HEK293T (cell line): ENCODE results near the gene CLEC16A.

Source experiments
- CTCF ChIA-PET: fragments of 350-600 bp; formaldehyde crosslinking; extraction: SDS; loops from one replicate; lab custom pipeline; 2021; ENCODE audit warnings: antibody characterized with exemption, inconsistent platforms; lab: Yijun Ruan, JAX
- POLR2A ChIA-PET: fragments of 350-600 bp; formaldehyde crosslinking; extraction: SDS; loops from one replicate; lab custom pipeline; 2020; ENCODE audit warnings: antibody characterized with exemption, inconsistent platforms; lab: Yijun Ruan, JAX
- DNase-seq: peaks from one replicate; pipeline ENCODE4 v3.0.0; 2012; ENCODE audit warnings: mixed read lengths; ENCODE audit errors: extremely low spot score
- ARNT ChIP-seq: fragments of 450-650 bp; IDR thresholded peaks from 2 replicates; pipeline ENCODE4 v1.6.1; 2017; ENCODE audit warnings: mild to moderate bottlenecking
- BHLHE40 ChIP-seq: fragments of 450-650 bp; IDR thresholded peaks from 2 replicates; pipeline ENCODE4 v1.6.1; 2016; ENCODE audit warnings: mild to moderate bottlenecking, moderate library complexity, borderline replicate concordance
- CTBP1 ChIP-seq: fragments of 450-650 bp; IDR thresholded peaks from 2 replicates; pipeline ENCODE4 v1.6.1; 2016; ENCODE audit warnings: borderline replicate concordance
- ELF4 ChIP-seq: fragments of 450-650 bp; IDR thresholded peaks from 2 replicates; pipeline ENCODE4 v1.6.1; 2017; ENCODE audit warnings: antibody characterized with exemption
- FOXA1 ChIP-seq: fragments of 450-650 bp; IDR thresholded peaks from 2 replicates; pipeline ENCODE4 v1.6.1; 2016; ENCODE audit warnings: mild to moderate bottlenecking
- FOXK2 ChIP-seq: fragments of 450-650 bp; IDR thresholded peaks from 2 replicates; pipeline ENCODE4 v1.6.1; 2016; ENCODE audit warnings: mild to moderate bottlenecking
- FOXM1 ChIP-seq: fragments of 450-650 bp; IDR thresholded peaks from 2 replicates; pipeline ENCODE4 v1.6.1; 2017; ENCODE audit warnings: mild to moderate bottlenecking, borderline replicate concordance
- HDGF ChIP-seq: fragments of 450-650 bp; IDR thresholded peaks from 2 replicates; pipeline ENCODE4 v1.6.1; 2017; ENCODE audit warnings: antibody characterized with exemption, borderline replicate concordance
- L3MBTL2 ChIP-seq: fragments of 450-650 bp; conservative IDR thresholded peaks from 2 replicates; pipeline ENCODE4 v1.6.1; 2016; ENCODE audit warnings: mild to moderate bottlenecking
- LEF1 ChIP-seq: fragments of 450-650 bp; IDR thresholded peaks from 2 replicates; pipeline ENCODE4 v1.6.1; 2017; ENCODE audit warnings: mild to moderate bottlenecking, borderline replicate concordance
- NFRKB ChIP-seq: fragments of 450-650 bp; IDR thresholded peaks from 2 replicates; pipeline ENCODE4 v1.6.1; 2016; ENCODE audit warnings: mild to moderate bottlenecking, moderate library complexity
- SP1 ChIP-seq: fragments of 450-650 bp; IDR thresholded peaks from 2 replicates; pipeline ENCODE4 v1.6.1; 2017
- SUZ12 ChIP-seq: fragments of 450-650 bp; IDR thresholded peaks from 2 replicates; pipeline ENCODE4 v1.6.1; 2016; ENCODE audit warnings: mild to moderate bottlenecking
- TARDBP ChIP-seq: fragments of 450-650 bp; IDR thresholded peaks from 2 replicates; pipeline ENCODE4 v1.6.1; 2016
- ZNF384 ChIP-seq: fragments of 450-650 bp; IDR thresholded peaks from 2 replicates; pipeline ENCODE4 v1.6.1; 2016
- TF ChIP-seq, protein P1 (sequence below): fragments of 450-650 bp; IDR thresholded peaks from 2 replicates; pipeline ENCODE4 v1.6.1; 2016

CLEC16A gene

DNA sequence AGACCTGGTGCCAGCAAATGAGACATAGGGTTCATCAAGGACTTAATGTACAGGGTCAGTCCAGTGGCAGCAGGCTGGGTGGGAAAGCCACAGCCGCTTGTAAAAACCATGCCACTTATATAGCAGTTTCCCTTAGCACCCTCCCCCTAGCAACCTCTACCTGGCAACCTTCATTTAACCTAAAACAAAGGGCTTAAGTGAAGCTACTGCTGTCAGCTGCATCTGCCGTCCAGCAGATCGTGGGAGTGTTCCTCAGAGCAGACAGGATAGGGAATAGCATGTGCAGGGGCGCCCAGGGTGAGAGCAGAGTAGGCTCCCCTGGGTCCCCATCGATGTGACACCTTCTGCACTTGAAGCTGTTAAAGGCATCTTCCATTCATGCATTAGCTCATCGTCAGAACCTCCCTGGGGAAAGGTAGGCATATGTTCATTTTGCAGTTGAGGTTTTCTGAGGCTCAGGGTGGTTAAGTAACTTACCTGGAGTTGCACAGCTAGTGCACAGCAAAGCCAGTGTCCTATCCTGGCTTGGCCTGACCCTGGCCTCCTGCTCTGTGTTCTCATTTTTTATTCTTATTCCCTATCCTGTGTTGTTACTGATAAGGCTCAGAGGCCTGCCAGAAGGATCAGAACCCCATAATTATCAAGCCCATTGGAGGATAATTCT lies 199.1 kb downstream of the CLEC16A start:
- CTCF ChIA-PET = no interaction called here
- DNase-seq = no peak
- TF ChIP-seq SUZ12 (no peak), TARDBP (no peak), L3MBTL2 (no peak), FOXK2 (no peak), BHLHE40 (no peak), FOXA1 (no peak), HDGF (no peak), ELF4 (no peak), FOXM1 (no peak), LEF1 (no peak), ARNT (no peak), NFRKB (no peak), SP1 (no peak), CTBP1 (no peak), ZNF384 (no peak)
- TF ChIP-seq, protein P1, sequence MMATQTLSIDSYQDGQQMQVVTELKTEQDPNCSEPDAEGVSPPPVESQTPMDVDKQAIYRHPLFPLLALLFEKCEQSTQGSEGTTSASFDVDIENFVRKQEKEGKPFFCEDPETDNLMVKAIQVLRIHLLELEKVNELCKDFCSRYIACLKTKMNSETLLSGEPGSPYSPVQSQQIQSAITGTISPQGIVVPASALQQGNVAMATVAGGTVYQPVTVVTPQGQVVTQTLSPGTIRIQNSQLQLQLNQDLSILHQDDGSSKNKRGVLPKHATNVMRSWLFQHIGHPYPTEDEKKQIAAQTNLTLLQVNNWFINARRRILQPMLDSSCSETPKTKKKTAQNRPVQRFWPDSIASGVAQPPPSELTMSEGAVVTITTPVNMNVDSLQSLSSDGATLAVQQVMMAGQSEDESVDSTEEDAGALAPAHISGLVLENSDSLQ = no peak
- POLR2A ChIA-PET = no interaction called here

DNA sequence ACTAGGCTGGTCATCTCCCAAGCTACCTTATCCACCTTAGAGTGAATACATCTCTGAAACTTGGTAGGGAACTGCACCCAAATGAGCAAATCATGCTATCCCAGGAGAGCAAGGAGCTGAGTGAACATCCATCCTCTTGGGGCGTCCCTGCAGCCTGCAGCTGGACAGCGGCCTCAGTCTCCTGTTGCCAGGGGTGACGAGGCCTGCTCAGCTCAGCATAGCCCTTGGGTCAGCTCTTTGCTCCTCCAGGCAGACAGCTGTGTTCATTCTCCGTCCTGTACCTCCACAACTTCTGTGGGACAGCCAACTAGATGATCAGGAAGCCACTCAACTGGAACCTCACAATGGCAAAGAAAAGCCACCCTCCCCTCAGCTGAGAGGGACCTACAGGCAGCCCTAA lies 199.8 kb downstream of the CLEC16A start:
- DNase-seq = no peak
- ChIA-PET CTCF (no interaction called here), POLR2A (no interaction called here)
- TF ChIP-seq LEF1 = no peak
- no peak for TF ChIP-seq ARNT
- TF ChIP-seq, protein P1 = no peak
- no peak for TF ChIP-seq TARDBP
- TF ChIP-seq SP1 = no peak
- TF ChIP-seq ELF4 = no peak
- TF ChIP-seq FOXA1 = no peak
- no peak for TF ChIP-seq BHLHE40

DNA sequence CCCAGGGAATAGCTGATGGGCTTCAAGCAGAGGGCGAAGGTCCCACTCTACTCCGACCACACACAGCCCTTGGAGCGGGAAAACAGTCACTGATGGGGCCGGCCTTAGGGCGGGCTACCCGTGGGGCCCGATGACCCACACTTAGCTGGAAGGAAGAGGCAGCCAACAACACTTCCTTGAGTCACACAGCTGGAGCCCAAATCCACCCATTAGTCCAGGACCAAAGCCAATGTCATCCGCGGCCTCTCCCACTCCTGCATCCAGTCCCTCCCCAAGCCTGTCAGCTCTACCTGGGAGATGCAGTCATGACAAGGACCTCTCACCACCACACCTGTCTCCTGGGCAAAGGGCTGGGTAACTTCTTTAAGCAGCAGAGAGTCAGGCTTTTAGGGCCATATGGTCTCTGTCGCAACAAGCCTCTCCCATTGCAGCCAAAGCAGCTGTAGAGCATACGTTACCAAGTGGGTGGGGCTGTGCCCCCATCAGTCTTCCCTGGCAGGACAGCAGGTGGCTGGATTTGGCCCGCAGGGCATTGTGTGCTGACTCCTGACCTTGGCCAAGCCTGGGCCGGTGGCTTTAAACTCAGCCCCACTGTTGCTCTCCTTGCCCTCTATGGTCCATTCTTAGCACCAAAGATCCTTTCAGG lies 200.9 kb downstream of the CLEC16A start:
- POLR2A ChIA-PET = no interaction called here
- no peak for DNase-seq
- TF ChIP-seq BHLHE40 (no peak), SUZ12 (no peak), ELF4 (no peak), SP1 (no peak), LEF1 (no peak), HDGF (no peak), ZNF384 (no peak), CTBP1 (no peak), FOXM1 (no peak), FOXK2 (no peak), ARNT (no peak), FOXA1 (no peak), TARDBP (no peak), L3MBTL2 (no peak), NFRKB (no peak)
- TF ChIP-seq, protein P1 = no peak
- CTCF ChIA-PET = no interaction called here

DNA sequence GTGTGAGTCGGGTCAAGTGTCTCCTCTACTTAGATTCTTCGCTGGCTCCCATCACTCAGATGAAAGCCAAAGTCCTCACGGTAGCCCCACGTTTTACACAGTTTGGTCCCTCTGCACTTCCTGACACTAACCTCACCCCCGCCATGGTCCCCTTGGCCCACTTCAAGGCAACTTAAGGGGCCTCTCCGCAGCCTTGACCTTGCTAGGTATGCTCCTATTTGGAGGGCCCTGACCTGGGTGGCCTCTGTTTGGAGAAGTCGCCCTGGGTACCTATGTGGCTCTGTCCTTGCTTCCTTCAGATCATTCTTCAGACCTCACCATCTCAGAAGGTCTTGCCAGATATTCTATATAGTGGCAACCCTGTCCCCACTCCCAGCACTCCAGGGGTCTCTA lies 201.5 kb downstream of the CLEC16A start:
- no peak for DNase-seq
- CTCF ChIA-PET = no interaction called here
- TF ChIP-seq ARNT (no peak), FOXK2 (no peak), NFRKB (no peak), HDGF (no peak), BHLHE40 (no peak), SP1 (no peak), TARDBP (no peak), ZNF384 (no peak), LEF1 (no peak), L3MBTL2 (no peak), FOXA1 (no peak), FOXM1 (no peak), CTBP1 (no peak), SUZ12 (no peak)
- TF ChIP-seq, protein P1 = no peak
- POLR2A ChIA-PET = no interaction called here

DNA sequence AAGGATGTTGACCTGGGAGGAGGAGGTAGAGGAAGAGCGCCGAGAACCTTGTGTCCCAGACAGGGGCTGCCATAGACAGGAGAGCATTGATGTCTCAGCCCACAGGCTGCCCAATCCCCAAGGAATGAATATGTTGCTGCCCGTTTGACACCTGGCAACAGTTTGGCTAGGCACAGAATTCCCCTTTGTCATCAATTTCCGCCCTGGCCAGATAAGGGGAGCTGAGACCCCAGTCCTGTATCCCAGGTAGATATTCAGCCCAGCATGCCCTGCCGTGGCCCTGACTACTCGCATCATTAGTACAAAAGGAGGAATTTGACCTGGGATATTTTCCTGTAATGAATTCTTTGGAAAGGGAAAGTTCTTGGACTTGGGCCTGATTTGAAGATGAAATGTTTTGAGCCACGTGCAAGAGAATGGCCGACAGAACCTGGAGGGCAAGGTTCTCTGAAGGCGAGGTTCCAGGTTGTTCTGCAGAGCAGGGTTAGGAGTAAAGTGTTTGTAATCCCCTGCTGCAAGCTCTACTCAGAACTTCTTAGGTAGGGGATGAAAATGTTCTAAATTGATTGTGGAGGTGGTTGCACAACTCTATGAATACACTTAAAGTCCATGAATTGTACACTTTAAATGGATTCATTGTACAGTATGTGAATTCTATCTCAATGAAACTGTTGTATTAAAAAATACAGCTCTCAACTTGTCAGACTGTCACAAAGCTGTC lies 202.8 kb downstream of the CLEC16A start:
- POLR2A ChIA-PET = no interaction called here
- no peak for DNase-seq
- no peak for TF ChIP-seq SUZ12
- no peak for TF ChIP-seq ELF4
- TF ChIP-seq LEF1 = no peak
- no peak for TF ChIP-seq HDGF
- no peak for TF ChIP-seq FOXA1
- TF ChIP-seq TARDBP = no peak
- TF ChIP-seq BHLHE40 = no peak
- no peak for TF ChIP-seq FOXM1
- no peak for TF ChIP-seq FOXK2
- TF ChIP-seq CTBP1 = no peak
- TF ChIP-seq NFRKB = no peak
- TF ChIP-seq ZNF384 = no peak
- no peak for TF ChIP-seq ARNT
- TF ChIP-seq L3MBTL2 = no peak
- no peak for TF ChIP-seq SP1
- CTCF ChIA-PET = no interaction called here
